GM12865 (cell line): Measurements from ENCODE around the gene WDR17.
"Not testable (repeated sequence)": the region's sequence is repeated elsewhere in the genome, so short reads cannot be mapped to it uniquely, and the experiment has no call there.

Source experiments
- DNase-seq: peaks from one replicate; pipeline ENCODE4 v3.0.0; 2010; ENCODE audit warnings: low read depth
- H3K4me3 ChIP-seq: 2 replicates; pipeline ENCODE4 v1.5.1; 2011; ENCODE audit warnings: mild to moderate bottlenecking, low read depth, low read length, control low read depth
- TF ChIP-seq, protein P1 (sequence below): IDR thresholded peaks from 2 replicates; pipeline ENCODE4 v1.5.1; 2011; ENCODE audit warnings: low read length, control low read depth, low read depth, inconsistent platforms; ENCODE audit not compliant: insufficient read depth; ENCODE audit errors: missing control alignments

WDR17 gene

DNA sequence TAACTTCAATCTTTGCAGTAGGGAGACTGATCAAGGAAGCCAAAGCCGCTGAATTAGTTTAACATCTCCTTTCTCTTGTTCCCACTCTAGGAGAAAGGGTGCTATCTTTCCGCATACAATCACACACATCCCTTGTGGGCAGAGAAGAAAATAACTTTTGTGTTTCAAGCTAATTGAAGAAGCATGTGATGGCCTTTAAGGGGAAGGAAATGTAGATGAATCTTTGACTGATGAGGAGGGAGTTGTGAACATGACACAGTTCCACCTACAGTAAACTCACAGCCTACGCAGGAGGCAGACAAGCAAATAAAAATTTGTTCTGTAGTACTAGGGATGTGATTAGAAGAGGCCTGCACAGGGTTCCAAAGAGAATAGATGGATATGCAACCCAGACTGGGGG is 144.5 kb downstream of the WDR17 start:
- TF ChIP-seq, protein P1, sequence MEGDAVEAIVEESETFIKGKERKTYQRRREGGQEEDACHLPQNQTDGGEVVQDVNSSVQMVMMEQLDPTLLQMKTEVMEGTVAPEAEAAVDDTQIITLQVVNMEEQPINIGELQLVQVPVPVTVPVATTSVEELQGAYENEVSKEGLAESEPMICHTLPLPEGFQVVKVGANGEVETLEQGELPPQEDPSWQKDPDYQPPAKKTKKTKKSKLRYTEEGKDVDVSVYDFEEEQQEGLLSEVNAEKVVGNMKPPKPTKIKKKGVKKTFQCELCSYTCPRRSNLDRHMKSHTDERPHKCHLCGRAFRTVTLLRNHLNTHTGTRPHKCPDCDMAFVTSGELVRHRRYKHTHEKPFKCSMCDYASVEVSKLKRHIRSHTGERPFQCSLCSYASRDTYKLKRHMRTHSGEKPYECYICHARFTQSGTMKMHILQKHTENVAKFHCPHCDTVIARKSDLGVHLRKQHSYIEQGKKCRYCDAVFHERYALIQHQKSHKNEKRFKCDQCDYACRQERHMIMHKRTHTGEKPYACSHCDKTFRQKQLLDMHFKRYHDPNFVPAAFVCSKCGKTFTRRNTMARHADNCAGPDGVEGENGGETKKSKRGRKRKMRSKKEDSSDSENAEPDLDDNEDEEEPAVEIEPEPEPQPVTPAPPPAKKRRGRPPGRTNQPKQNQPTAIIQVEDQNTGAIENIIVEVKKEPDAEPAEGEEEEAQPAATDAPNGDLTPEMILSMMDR = no peak
- DNase-seq = no peak
- H3K4me3 ChIP-seq = no peak overlapping the region

DNA sequence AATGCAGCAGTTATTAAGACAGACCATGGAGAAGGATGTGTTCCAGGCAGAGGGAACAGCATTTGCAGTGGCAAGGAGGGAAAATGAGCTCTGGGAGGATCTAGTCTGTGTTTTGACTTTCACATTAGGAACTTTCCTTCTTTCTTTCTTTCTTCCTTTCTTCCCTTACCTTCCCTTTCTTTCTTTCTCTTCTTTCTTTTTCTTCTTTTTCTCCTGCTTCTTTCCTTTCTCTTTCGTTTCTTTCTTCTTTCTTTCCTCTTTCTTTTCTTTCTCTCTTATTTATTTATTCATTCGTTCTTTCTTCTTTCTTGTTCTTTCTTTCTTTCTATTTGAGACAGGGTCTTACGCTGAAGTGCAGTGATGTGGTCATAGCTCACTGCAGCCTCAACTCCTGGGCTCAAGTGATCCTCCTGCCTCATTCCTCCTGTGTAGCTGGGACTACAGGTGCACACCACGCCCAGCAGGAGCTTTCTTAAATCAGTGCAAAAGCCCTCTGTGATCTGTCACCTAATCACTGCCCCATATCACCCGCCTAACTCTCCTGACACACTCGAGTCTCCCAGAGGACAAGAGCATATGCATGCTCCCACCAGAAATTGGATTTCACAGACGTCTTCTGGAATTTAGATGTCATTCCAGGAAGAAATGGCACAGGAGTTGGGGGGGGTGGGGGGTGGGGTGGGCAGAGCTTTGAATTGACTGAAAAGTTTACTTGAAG is 145.1 kb downstream of the WDR17 start:
- no peak for DNase-seq
- TF ChIP-seq, protein P1 = no peak

DNA sequence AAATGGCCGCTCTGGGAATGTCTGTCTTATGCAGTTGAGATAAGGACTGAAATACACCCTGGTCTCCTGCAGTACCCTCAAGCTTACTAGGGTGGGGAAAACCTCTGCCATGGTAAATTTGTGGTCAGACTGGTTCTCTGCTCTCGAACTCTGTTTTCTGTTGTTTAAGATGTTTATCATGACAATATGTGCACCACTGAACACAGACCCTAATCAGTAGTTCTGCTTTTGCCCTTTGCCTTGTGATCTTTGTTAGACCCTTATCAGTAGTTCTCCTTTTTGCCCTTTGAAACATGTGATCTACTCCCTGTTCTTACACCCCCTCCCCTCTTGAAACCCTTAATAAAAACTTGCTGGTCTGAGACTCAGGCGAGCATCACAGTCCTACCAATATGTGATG is 146.7 kb downstream of the WDR17 start:
- DNase-seq, H3K4me3 ChIP-seq: not testable (repeated sequence)

More for the DNA sequence above, 145.1 kb downstream of the WDR17 start:
- no peak overlapping the region for H3K4me3 ChIP-seq

DNA sequence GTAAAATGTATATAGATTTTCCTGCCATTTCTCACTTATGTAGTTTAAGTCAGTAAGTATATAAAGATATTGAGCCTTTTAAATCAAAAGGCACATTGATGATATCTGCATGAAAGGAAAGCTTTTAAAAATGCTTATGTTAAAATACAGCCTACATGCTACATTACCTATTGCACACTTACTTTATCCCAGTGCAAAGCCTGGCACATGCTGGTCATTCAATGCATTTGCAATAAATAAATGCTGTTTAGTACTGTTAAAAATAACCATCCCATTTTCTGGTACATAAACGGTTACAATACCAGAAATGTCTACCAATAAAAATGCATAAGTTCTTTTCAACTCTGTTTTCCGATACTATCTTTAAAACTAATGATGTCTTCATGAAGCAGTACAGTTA is 151.9 kb downstream of the WDR17 start:
- DNase-seq = no peak
- H3K4me3 ChIP-seq = no peak overlapping the region
- TF ChIP-seq, protein P1 = no peak

DNA sequence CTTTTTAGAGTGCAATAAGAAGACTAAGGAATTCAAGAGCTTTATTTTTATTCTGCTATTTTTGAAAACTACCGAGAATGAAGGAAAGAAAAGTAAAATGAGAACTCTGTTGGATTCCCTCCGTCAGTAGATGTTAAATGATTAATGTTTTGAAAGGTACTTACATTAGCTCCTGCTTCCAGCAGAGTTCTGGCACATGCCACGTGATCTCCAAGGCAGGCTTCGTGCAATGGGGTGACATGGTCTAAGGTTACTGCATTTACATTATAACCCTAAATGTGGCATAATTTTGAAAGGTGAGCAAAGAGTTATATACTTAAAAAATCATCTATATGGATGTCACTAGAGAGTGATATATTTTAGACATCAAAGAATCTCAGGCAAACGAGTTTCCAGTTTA is 156.5 kb downstream of the WDR17 start:
- no peak overlapping the region for H3K4me3 ChIP-seq
- TF ChIP-seq, protein P1 = no peak
- DNase-seq = no peak

- TF ChIP-seq, protein P1 = no peak
- H3K4me3 ChIP-seq = no peak overlapping the region
- no peak for DNase-seq
Observed at GRCh38 chr4:176223561-176223960, 157.9 kb downstream of the WDR17 start.

DNA sequence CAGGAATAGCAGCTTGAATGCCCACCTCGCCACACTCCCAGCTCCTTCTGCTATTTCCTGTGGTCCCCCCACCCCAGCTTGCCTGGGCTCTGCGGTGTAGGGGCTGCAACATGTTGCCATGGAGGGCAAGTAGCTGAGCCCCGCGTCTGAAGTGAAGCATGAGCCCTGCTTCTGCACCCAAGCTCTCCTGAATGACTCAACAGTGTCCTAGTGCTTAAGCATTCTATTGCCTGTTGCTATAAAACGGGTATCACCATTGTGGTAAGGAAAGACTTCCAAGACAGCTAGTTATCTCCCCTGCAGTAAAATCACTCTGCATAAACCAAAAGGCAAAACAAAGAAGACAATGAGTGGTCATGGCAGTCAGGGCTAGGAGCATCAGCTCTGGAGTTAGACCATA is 161.1 kb downstream of the WDR17 start:
- H3K4me3 ChIP-seq = no peak overlapping the region
- TF ChIP-seq, protein P1 = no peak
- DNase-seq = no peak
